ENCODE results near the gene SSH3.
"Not testable (repeated sequence)": the region's sequence is repeated elsewhere in the genome, so short reads cannot be mapped to it uniquely, and the experiment has no call there.

Gene SSH3

GRCh38 chr11:67303132-67303834 is at the start of gene SSH3:
SSH3 (plus strand) TSS chr11:67303530; CDS start chr11:67303626, 96 bp downstream.
- peak; percentile 42 for DNase-seq (ENCODE audit: low spot score)

GRCh38 chr11:67253872-67254624 is 49.3 kb upstream of the SSH3 start:
- DNase-seq (ENCODE audit: low spot score): no peak

GRCh38 chr11:67254798-67255197 is 48.5 kb upstream of the SSH3 start:
- DNase-seq (ENCODE audit: low spot score): no peak

GRCh38 chr11:67255353-67255752 is 48.0 kb upstream of the SSH3 start:
- DNase-seq (ENCODE audit: low spot score): no peak

- DNase-seq (ENCODE audit: low spot score): no peak
These were observed 47.5 kb upstream of the SSH3 start for GRCh38 chr11:67255864-67256263.

GRCh38 chr11:67256477-67257135 is 46.7 kb upstream of the SSH3 start:
- DNase-seq (ENCODE audit: low spot score): no peak

GRCh38 chr11:67260406-67260805 is 42.9 kb upstream of the SSH3 start:
- no peak for DNase-seq (ENCODE audit: low spot score)

GRCh38 chr11:67260885-67261639 is 42.3 kb upstream of the SSH3 start:
- DNase-seq (ENCODE audit: low spot score): not testable (repeated sequence)

GRCh38 chr11:67261640-67261945 is 41.7 kb upstream of the SSH3 start:
- DNase-seq (ENCODE audit: low spot score): no peak

GRCh38 chr11:67261946-67262681 is 41.2 kb upstream of the SSH3 start:
- DNase-seq (ENCODE audit: low spot score): no peak

- peak; percentile 73 for DNase-seq (ENCODE audit: low spot score)
These were observed 40.3 kb upstream of the SSH3 start for GRCh38 chr11:67262731-67263675.

GRCh38 chr11:67264260-67264659 is 39.1 kb upstream of the SSH3 start:
- no peak for DNase-seq (ENCODE audit: low spot score)

- no peak for DNase-seq (ENCODE audit: low spot score)
These were observed 38.3 kb upstream of the SSH3 start for GRCh38 chr11:67264877-67265632.

- peak; percentile 81 for DNase-seq (ENCODE audit: low spot score)
These were observed 37.5 kb upstream of the SSH3 start for GRCh38 chr11:67265633-67266448.

- DNase-seq (ENCODE audit: low spot score): peak; percentile 33
These were observed 36.7 kb upstream of the SSH3 start, which contains the start of gene GRK2 for GRCh38 chr11:67266449-67267187. GRK2 (plus strand) TSS chr11:67266473; CDS start chr11:67266700, 227 bp downstream.

GRCh38 chr11:67267188-67268080 is 35.9 kb upstream of the SSH3 start:
- DNase-seq (ENCODE audit: low spot score): peak; percentile 30

Data from CD4-positive, alpha-beta T cell treated with Interleukin-2 at 100 ng/mL for 4 hours (primary cell).